ENCODE measurements around the gene SPATA20. TPM values are rescaled to one million over a fixed set of nuclear protein-coding genes. Genes with fewer than 3 reads are reported as not detected.

The SPATA20 gene
- total and polyA plus RNA-seq, 2 of the 13 experiments (the other 11 are each of a cell fraction or from before 2014, with no cell fraction given): 36.1 to 64.8 TPM

GRCh38 chr17:50542795-50543774 is 3.9 kb upstream of the SPATA20 start (continued):
- no peak for TF ChIP-seq ZNF577 (CRISPR knock-in tag; IDR thresholded peaks at IDR 0.05; ENCODE audit: borderline replicate concordance, low read depth)
- peak; percentile 32; the same call in 1 of the 2 replicates for TF ChIP-seq POLR2AphosphoS5 (IDR thresholded peaks at IDR 0.05; ENCODE audit: low read depth, low read length)
- TF ChIP-seq SMAD3 (CRISPR knock-in tag; IDR thresholded peaks at IDR 0.05): peak; percentile 90
- peak; percentile 43; the same call in 1 of the 2 replicates for TF ChIP-seq ETV5 (CRISPR knock-in tag; IDR thresholded peaks at IDR 0.05; ENCODE audit: borderline replicate concordance)
- no peak for TF ChIP-seq DDIT3 (CRISPR knock-in tag; IDR thresholded peaks at IDR 0.05)
- TF ChIP-seq E2F2 (CRISPR knock-in tag; IDR thresholded peaks at IDR 0.05; ENCODE audit: borderline replicate concordance): no peak; the same call in 1 of the 2 replicates
- no peak for TF ChIP-seq BCL3 (CRISPR knock-in tag; IDR thresholded peaks at IDR 0.05)
- peak; percentile 81; the same call in 1 of the 2 replicates for TF ChIP-seq PPARG (CRISPR knock-in tag; conservative IDR thresholded peaks at IDR 0.05)
- TF ChIP-seq CENPT (CRISPR knock-in tag; IDR thresholded peaks at IDR 0.05; ENCODE audit: low read depth): no peak
- TF ChIP-seq ZBTB33 (CRISPR knock-in tag; IDR thresholded peaks at IDR 0.05): peak; percentile 35
- peak; percentile 31 for TF ChIP-seq ZSCAN29 (CRISPR knock-in tag; conservative IDR thresholded peaks at IDR 0.05)
- TF ChIP-seq DMTF1 (CRISPR knock-in tag; IDR thresholded peaks at IDR 0.05): no peak
- no peak for TF ChIP-seq PBX3 (CRISPR knock-in tag; IDR thresholded peaks at IDR 0.05; ENCODE audit: borderline replicate concordance)
- no peak for TF ChIP-seq ZMAT5 (CRISPR knock-in tag; IDR thresholded peaks at IDR 0.05; ENCODE audit: borderline replicate concordance, low read depth)
- peak; percentile 97 for TF ChIP-seq SP5 (CRISPR knock-in tag; IDR thresholded peaks at IDR 0.05; ENCODE audit: borderline replicate concordance, low read depth)
- TF ChIP-seq ZNF138 (CRISPR knock-in tag; IDR thresholded peaks at IDR 0.05; ENCODE audit: low read depth): no peak
- TF ChIP-seq ZNF414 (CRISPR knock-in tag; IDR thresholded peaks at IDR 0.05): 0 out of 2 replicates have a peak, but pooled peaks have one; percentile 45

Measured in HepG2 (cell line).